ENCODE results near the gene TBXAS1. TPM values are rescaled to one million over a fixed set of nuclear protein-coding genes. Genes with fewer than 3 reads are reported as not detected.
A peak's percentile ranks its signal among the peaks of the same experiment; 100 is the strongest.

TBXAS1 gene
- polyA plus RNA-seq, 1 experiment = 53.2 TPM

DNA sequence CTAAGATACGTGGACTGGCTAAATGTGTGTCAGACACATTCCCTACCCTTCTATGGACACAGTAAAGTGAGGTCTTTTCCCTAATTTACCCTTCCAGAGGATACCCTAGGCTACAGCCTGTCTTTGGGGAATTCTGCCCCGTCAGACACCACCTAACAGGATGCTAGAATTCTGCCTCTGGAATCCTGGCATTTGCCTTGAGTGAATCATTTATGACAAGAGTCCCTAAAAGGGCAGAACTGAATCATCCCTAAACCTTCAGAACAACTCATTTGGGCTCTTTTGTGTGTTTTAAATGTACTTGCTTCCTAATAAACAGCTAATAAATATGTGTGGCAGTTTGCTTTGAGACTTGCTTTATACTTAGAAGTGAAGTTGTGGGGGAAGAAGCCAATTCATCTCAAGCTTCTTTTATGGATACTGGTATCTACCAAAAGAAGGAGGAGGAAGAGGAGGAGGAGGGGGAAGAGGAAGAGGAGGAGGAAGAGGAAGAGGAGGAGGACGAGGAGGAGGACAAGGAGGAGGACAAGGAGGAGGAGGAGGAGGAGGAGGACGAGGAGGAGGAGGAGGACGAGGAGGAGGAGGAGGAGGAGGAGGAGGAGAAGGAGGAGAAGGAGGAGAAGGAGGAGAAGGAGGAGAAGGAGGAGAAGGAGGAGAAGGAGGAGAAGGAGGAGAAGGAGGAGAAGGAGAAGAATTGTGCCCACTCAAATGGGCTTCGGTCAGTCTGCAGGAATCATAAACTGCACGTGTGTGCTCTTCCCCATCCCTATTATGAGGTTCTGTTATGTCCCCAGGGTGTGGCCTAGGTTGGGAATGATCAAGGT is 206.5 kb downstream of the TBXAS1 start:
- Histone ChIP-seq H3K4me3 (ENCODE audit: low read depth, low read length) (no peak overlapping the region), H3K27me3 (ENCODE audit: control insufficient read depth, insufficient read depth, low read length) (no peaks in the 10 kb centered on the region), H3K27ac (ENCODE audit: low read depth, low read length) (no peak overlapping the region), H3K9me3 (ENCODE audit: control insufficient read depth, insufficient read depth, low read length) (no peaks in the 10 kb centered on the region)
- ChIA-PET CTCF (interaction anchor here (1.1 kb wide), 1 partner anchor 291 kb away, joined by 3 read pairs; no protein-coding TSS in a partner anchor), POLR2A (interaction anchor here (0.9 kb wide), 1 partner anchor 24 kb away, joined by 5 read pairs; no protein-coding TSS in a partner anchor)
- no peak for TF ChIP-seq CTCF (IDR thresholded peaks at IDR 0.05; ENCODE audit: low read depth, low read length)
- peak; percentile 18 for DNase-seq (ENCODE audit: low read depth, low spot score)

- no peaks in the 10 kb centered on the region for H3K27me3 ChIP-seq (ENCODE audit: control insufficient read depth, insufficient read depth, low read length)
- no peak overlapping the region for H3K4me3 ChIP-seq (ENCODE audit: low read depth, low read length)
- POLR2A ChIA-PET = no interaction called here
- H3K9me3 ChIP-seq (ENCODE audit: control insufficient read depth, insufficient read depth, low read length) = no peaks in the 10 kb centered on the region
- TF ChIP-seq CTCF (IDR thresholded peaks at IDR 0.05; ENCODE audit: low read depth, low read length) = no peak
- CTCF ChIA-PET = interaction anchor here (1.1 kb wide), 1 partner anchor 290 kb away, joined by 3 read pairs; no protein-coding TSS in a partner anchor
- no peak overlapping the region for H3K27ac ChIP-seq (ENCODE audit: low read depth, low read length)
- DNase-seq (ENCODE audit: low read depth, low spot score) = no peak
Measured at GRCh38 chr7:140036224-140036962, 207.3 kb downstream of the TBXAS1 start.

- DNase-seq (ENCODE audit: low read depth, low spot score) = no peak
- Histone ChIP-seq H3K27ac (ENCODE audit: low read depth, low read length) (no peak overlapping the region), H3K4me3 (ENCODE audit: low read depth, low read length) (no peak overlapping the region), H3K27me3 (ENCODE audit: control insufficient read depth, insufficient read depth, low read length) (no peaks in the 10 kb centered on the region), H3K9me3 (ENCODE audit: control insufficient read depth, insufficient read depth, low read length) (no peaks in the 10 kb centered on the region)
- ChIA-PET CTCF (no interaction called here), POLR2A (no interaction called here)
- TF ChIP-seq CTCF (IDR thresholded peaks at IDR 0.05; ENCODE audit: low read depth, low read length) = no peak
Measured at GRCh38 chr7:140039066-140039465, 210.0 kb downstream of the TBXAS1 start.

- no peak for TF ChIP-seq CTCF (IDR thresholded peaks at IDR 0.05; ENCODE audit: low read depth, low read length)
- Histone ChIP-seq H3K4me3 (ENCODE audit: low read depth, low read length) (no peak overlapping the region), H3K27me3 (ENCODE audit: control insufficient read depth, insufficient read depth, low read length) (no peaks in the 10 kb centered on the region), H3K27ac (ENCODE audit: low read depth, low read length) (no peak overlapping the region), H3K9me3 (ENCODE audit: control insufficient read depth, insufficient read depth, low read length) (no peaks in the 10 kb centered on the region)
- ChIA-PET CTCF (interaction anchor here (1.5 kb wide), 1 partner anchor 606 kb away, joined by 5 read pairs; no protein-coding TSS in a partner anchor), POLR2A (no interaction called here)
- no peak for DNase-seq (ENCODE audit: low read depth, low spot score)
Measured at GRCh38 chr7:140039896-140040295, 210.8 kb downstream of the TBXAS1 start.
